Fibroblast of lung (primary cell): ENCODE results near the gene SYNE1. TPM values are rescaled to one million over a fixed set of nuclear protein-coding genes. Genes with fewer than 3 reads are reported as not detected.

ENCODE experiments used
- DNase-seq, 2 donors: peaks; one replicate each; pipeline versions ENCODE4 v3.0.0 to v3.0.0-alpha.2; 2010; ENCODE audit warnings: low read depth in 2 of 2
- H2AFZ ChIP-seq: 2 replicates; pipeline ENCODE4 v1.5.1; 2012; ENCODE audit warnings: low read length, control low read depth, inconsistent platforms
- H3K27ac ChIP-seq: 2 replicates; pipeline ENCODE4 v1.5.1; 2011; ENCODE audit warnings: low read length, control low read depth; ENCODE audit not compliant: insufficient read depth
- H3K27me3 ChIP-seq: 2 replicates; pipeline ENCODE4 v1.5.1; 2011; ENCODE audit warnings: mild to moderate bottlenecking, low read length; ENCODE audit not compliant: control insufficient read depth, insufficient read depth
- H3K36me3 ChIP-seq: 2 replicates; pipeline ENCODE4 v1.5.1; 2011; ENCODE audit warnings: low read length; ENCODE audit not compliant: control insufficient read depth, insufficient read depth
- H3K4me1 ChIP-seq: 2 replicates; pipeline ENCODE4 v1.5.1; 2011; ENCODE audit warnings: low read length; ENCODE audit not compliant: control insufficient read depth, insufficient read depth; ENCODE audit errors: extremely low read depth
- H3K4me2 ChIP-seq: 2 replicates; pipeline ENCODE4 v1.5.1; 2011; ENCODE audit warnings: low read length, control low read depth; ENCODE audit not compliant: insufficient read depth; ENCODE audit errors: extremely low read depth
- H3K4me3 ChIP-seq, 4 experiments: fragments of 200-600 bp in 1 of 4; sonication (generic) in 1 of 4; replicated peaks in 1 of 4; 2 replicates each; pipeline ENCODE4 v1.5.1; 2011 to 2016; ENCODE audit warnings: low read length in 4 of 4, low read depth in 3 of 4, mild to moderate bottlenecking in 3 of 4, control low read depth in 2 of 4, inconsistent platforms in 1 of 4, mixed read lengths in 1 of 4; ENCODE audit not compliant: insufficient read depth in 1 of 4; ENCODE audit errors: control extremely low read depth in 1 of 4
- H3K79me2 ChIP-seq: 2 replicates; pipeline ENCODE4 v1.5.1; 2012; ENCODE audit warnings: mild to moderate bottlenecking, low read length, inconsistent platforms; ENCODE audit not compliant: control insufficient read depth, insufficient read depth
- H3K9ac ChIP-seq: 2 replicates; pipeline ENCODE4 v1.5.1; 2011; ENCODE audit warnings: mild to moderate bottlenecking, low read length, control low read depth; ENCODE audit not compliant: insufficient read depth
- H3K9me3 ChIP-seq: 2 replicates; pipeline ENCODE4 v1.5.1; 2012; ENCODE audit warnings: low read depth, low read length; ENCODE audit not compliant: control insufficient read depth, insufficient read depth
- H4K20me1 ChIP-seq: 2 replicates; pipeline ENCODE4 v1.5.1; 2011; ENCODE audit warnings: low read length; ENCODE audit not compliant: control insufficient read depth, insufficient read depth; ENCODE audit errors: extremely low read depth
- CTCF ChIP-seq, 2 donors: IDR thresholded peaks in 1 of 2; conservative IDR thresholded peaks in 1 of 2; 1 replicate in 1 of 2; 2 replicates in 1 of 2; pipeline ENCODE4 v1.5.1; 2011 to 2012; ENCODE audit warnings: low read length in 2 of 2, control low read depth in 1 of 2, inconsistent platforms in 1 of 2, low read depth in 1 of 2, mild to moderate bottlenecking in 1 of 2
- EZH2 ChIP-seq: IDR thresholded peaks from 2 replicates; pipeline ENCODE4 v1.5.1; 2012; ENCODE audit warnings: low read length, control low read depth, mild to moderate bottlenecking; ENCODE audit errors: missing control alignments
- polyA plus RNA-seq, 2 donors: library from polyadenylated mRNA; depleted of rRNA in 1 of 2; stranded (reverse) in 1 of 2; unstranded in 1 of 2; fragments of >200 nt; gene quantifications; 2 replicates each; pipeline ENCODE4 v1.2.1, GENCODE V29; 2011 to 2012; ENCODE audit warnings: missing spikeins in 1 of 2
- total RNA-seq: library from RNA; depleted of rRNA; stranded (reverse); fragments of >200 nt; gene quantifications from 2 replicates; pipeline ENCODE4 v1.2.1, GENCODE V29; 2014

SYNE1 gene
- total and polyA plus RNA-seq, 2 donors (not counting 1 experiment from before 2014, with no cell fraction given): 21.7 to 219 TPM

GRCh38 chr6:152404086-152404857, 232.9 kb downstream of the SYNE1 start:
- Histone ChIP-seq H3K4me1 (peaks cover 2% of the 10 kb centered on the region), H3K36me3 (no peaks in the 10 kb centered on the region), H3K9ac (no peak overlapping the region), H3K27ac (no peak overlapping the region), H3K27me3 (no peaks in the 10 kb centered on the region), H3K79me2 (no peaks in the 10 kb centered on the region), H4K20me1 (no peaks in the 10 kb centered on the region), H2AFZ (no peak overlapping the region), H3K9me3 (no peaks in the 10 kb centered on the region), H3K4me2 (no peak overlapping the region), H3K4me3 (no peak overlapping the region)
- no peak for DNase-seq
- TF ChIP-seq CTCF (conservative IDR thresholded peaks at IDR 0.05 in 1 of 2, IDR thresholded peaks at IDR 0.05 in 1 of 2; ENCODE audit: low read depth in 1 of 2, low read length in 2 of 2) (no peak), EZH2 (no peak)

- DNase-seq: no peak
- no peaks in the 10 kb centered on the region for H3K9me3 ChIP-seq
- TF ChIP-seq EZH2 (no peak), CTCF (conservative IDR thresholded peaks at IDR 0.05 in 1 of 2, IDR thresholded peaks at IDR 0.05 in 1 of 2; ENCODE audit: low read depth in 1 of 2, low read length in 2 of 2) (no peak)
- no peaks in the 10 kb centered on the region for H3K36me3 ChIP-seq
- no peak overlapping the region for H3K4me3 ChIP-seq
- H3K4me2 ChIP-seq: no peak overlapping the region
- no peaks in the 10 kb centered on the region for H3K27me3 ChIP-seq
- H3K79me2 ChIP-seq: no peaks in the 10 kb centered on the region
- no peak overlapping the region for H3K9ac ChIP-seq
- H3K4me1 ChIP-seq: peaks cover 2% of the 10 kb centered on the region
- no peak overlapping the region for H3K27ac ChIP-seq
- H2AFZ ChIP-seq: no peak overlapping the region
- H4K20me1 ChIP-seq: no peaks in the 10 kb centered on the region
Observed at GRCh38 chr6:152402791-152403190, 234.4 kb downstream of the SYNE1 start.

- Histone ChIP-seq H2AFZ (peak overlapping the region; percentile 50), H3K36me3 (no peaks in the 10 kb centered on the region), H3K27ac (no peak overlapping the region), H3K4me1 (peaks cover 2% of the 10 kb centered on the region), H3K9ac (no peak overlapping the region), H3K9me3 (no peaks in the 10 kb centered on the region), H4K20me1 (no peaks in the 10 kb centered on the region), H3K4me3 (no peak overlapping the region), H3K79me2 (no peaks in the 10 kb centered on the region), H3K27me3 (no peaks in the 10 kb centered on the region), H3K4me2 (no peak overlapping the region)
- TF ChIP-seq EZH2 (no peak), CTCF (conservative IDR thresholded peaks at IDR 0.05 in 1 of 2, IDR thresholded peaks at IDR 0.05 in 1 of 2; ENCODE audit: low read depth in 1 of 2, low read length in 2 of 2) (no peak)
- DNase-seq: peak in 1 of 2 donors; percentile 47
Observed at GRCh38 chr6:152401978-152402377, 235.2 kb downstream of the SYNE1 start.
